A204.1 (cell line): ENCODE data around the gene CRBN.

ENCODE experiments used
- FAIRE-seq: peaks from 2 replicates; lab custom pipeline; 2012; peaks lifted over from hg19 to GRCh38; lab: Jason Lieb, UNC

Gene CRBN

DNA sequence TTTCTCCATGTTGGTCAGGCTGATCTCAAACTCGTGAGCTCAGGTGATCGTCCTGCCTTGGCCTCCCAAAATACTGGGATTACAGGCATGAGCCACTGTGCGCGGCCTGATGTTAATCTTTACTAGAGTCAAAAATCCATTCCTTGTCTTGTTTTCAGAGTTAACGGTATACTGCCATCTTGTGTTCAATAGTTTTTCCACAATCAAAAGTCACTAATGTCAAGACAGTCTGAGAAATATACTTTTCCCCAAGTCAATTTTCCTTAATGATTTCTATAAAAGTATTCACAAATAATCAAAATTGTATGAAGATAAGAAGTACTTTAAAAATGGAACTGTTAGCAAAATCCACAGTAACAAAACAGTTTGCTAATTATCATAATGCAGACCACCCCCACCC, 8.5 kb downstream of the CRBN start:
- peak; percentile 89 for FAIRE-seq

DNA sequence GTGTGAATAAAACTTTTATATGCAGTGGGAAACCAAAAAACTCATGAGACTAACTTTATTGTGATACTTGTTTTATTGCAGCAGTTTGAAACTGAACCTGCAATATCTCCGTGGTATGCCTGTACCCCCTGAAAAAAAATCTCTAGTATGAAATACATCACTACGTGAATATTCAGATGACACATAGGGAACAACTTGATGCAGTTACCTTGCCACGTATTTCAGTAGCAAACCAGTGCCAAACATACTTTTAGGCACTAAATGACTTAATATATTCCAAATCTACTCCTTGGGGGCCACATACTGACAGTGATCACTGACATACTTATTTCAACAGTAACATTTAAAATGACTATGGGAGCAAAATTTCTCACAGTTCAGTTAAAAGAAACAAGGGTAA, 13.8 kb downstream of the CRBN start:
- no peak for FAIRE-seq

DNA sequence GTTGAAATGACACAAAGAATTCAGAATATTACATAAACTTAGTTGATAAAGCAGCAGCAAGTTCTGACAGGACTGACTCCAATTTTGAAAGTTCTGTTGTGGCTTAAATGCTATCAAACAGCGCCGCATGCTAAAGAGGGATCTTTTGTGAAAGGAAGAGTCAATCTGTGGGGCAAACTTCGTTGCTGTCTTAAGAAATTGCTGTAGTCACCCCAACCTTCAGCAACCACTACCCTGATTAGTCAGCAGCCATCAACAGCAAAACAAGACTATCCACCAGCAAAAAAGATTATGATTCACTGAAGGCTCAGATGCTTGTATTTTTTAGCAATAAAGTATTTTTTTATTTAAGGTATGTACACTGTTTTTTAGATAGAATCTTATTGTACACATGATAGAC, 14.2 kb downstream of the CRBN start:
- FAIRE-seq, result no peak

DNA sequence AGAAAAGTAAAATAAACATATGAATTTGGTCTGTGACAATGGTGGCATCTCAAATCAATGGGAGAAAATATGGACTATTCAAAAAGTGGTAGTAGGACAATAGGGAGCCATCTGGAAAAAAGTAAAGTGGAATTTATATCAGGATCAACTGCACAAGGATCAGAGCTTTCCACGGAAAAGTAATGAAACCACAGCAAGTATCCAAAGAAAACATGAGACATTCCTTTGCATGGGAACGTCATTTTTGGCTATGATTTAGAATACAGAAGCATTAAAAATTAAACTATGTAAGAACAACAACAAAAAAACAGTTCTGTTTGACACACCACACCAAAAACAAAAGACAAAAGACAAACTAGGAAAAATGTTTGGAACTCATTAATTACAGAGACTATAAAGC, 18.7 kb downstream of the CRBN start:
- no peak for FAIRE-seq

DNA sequence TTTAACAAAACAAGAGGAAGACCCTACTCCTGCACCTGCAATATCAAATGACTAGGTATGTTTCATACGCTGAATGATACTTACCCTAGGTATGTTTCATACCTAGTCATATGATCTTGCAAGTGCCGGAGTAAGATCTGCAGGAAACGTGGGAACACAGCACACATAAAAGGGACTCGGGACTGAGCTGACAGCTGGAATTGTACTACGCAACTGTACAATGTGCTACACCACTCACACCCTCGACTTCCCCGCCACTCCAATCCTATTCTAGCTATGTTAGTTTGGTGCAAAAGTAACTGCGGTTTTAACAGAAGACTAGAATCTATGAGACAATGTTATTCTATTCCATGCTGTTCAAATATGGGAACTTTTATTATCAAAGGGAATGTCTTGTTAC, 22.0 kb downstream of the CRBN start:
- FAIRE-seq, result no peak

DNA sequence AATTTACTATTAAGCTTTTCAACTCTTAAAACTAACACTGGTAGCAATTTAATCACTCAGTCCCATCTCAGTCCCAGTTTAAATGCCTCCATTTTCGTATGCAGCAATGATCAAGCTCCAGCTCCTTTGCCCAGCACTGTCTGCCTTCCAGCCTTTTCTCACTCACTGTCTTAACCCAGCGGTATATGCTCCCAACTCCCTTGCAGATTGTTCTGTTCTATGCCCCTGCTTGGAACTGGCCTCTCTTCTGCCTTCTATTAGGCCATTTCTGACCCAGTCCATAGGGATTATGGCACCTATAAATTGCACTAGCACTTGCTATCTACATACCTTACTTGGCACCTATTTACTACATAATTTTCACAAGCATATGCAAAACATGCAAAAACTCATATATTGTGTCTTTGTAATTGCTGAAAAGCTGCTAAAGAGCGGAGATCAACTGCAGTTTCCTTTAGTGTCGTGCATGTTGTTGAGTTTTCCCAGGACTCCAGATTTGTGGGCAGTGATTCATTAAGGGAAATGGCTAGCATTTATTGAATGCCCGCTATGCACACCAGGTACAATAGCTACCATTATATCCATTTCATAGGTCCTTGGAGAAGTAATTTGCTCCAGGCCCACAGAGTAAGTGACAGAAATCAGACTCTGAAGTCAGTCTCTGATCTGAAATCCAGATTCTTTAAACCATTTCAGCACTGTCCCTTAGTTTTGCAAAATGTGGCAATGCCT, 24.4 kb downstream of the CRBN start:
- no peak for FAIRE-seq

DNA sequence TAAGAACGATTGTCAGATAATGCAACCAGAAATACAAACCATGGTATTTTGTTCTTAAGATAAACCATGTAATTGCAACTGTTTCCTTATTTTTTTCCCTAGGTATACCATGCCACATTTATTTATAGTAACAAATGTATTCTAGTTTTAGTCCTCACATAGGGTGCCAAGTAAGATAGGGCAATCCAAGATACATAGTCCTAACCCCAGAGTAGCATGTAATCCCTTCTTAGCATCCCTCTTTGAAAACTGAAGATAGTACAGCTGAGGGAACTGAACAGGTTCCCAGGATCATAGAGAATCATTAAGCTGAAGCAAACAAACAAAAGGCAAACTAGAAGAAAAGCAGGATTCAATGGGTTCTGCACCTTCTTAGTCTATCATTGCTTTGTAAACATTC, 28.0 kb downstream of the CRBN start:
- FAIRE-seq, result no peak

DNA sequence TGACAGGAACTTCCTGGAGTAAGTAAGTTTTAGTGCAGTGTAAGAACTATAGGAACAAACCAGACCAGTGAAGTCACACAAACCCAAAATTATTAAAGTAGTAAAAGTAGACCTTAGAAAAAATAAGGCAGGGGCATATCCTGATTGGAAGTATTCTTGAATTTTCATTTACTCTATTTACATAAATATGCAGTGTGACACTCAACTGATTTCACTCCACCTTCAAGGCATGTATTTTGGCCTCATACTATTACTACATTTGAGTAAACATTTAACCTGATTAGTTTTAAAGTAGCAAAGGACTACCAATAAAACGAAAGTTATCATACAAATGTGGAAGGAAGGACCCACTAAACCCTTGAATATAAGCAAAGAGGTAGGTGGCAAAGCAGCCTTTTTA, 29.9 kb downstream of the CRBN start:
- no peak for FAIRE-seq

DNA sequence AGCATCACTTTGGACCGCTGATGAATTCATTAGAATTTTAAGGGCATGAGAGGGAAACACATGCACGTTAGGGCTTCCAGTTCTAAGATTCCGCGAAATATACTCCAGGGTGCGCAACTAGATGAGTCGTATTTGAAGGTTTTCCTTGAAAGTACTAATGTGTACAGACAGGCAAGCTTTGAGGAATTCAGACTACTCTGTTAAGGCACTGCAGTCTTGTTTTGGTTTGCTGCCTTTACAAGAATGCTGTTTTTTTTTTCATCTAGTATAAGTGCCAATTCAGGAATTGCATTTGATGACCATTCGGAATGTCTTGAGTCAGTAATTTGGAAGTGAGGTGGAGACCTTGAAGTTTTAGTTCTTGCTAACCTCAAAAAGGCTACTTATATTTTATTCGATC, 33.7 kb downstream of the CRBN start:
- no peak for FAIRE-seq

DNA sequence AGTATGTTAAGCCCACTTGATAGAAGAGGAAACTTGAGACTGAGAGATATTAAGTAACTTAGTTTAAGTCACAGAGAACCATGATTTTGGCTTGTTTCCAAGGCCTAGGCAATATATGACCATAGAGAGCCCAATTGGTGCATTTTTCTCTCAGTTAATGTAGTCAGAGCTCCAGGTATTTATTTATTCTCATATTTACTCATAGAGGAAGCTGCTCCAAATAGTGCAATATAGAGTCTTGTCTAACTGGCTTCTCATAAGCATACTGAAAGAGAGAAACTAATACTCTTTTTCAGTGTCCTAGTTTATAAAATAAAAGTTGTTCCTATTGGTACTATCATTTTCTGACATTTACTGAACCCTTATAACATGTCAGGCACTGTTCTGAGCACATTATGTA, 37.6 kb downstream of the CRBN start:
- FAIRE-seq, result no peak

DNA sequence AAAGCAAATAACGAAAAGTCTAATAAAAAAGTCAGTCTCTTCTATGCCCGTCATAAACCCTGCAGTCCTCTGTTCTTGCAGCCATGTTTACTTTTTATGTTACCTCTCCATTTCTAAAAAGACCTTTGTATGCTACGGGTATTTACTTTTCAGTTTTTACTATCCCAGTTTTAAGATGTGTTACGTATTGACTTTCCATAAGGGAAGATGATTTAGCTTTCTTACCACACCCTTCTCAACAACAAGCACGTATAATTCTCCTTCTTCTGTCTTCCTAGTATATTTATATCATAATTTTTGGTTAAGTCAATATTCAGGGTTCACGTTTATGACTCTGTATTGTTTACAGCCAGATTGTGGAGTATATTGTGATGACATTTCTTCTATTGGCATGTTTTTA, 42.0 kb downstream of the CRBN start:
- no peak for FAIRE-seq

DNA sequence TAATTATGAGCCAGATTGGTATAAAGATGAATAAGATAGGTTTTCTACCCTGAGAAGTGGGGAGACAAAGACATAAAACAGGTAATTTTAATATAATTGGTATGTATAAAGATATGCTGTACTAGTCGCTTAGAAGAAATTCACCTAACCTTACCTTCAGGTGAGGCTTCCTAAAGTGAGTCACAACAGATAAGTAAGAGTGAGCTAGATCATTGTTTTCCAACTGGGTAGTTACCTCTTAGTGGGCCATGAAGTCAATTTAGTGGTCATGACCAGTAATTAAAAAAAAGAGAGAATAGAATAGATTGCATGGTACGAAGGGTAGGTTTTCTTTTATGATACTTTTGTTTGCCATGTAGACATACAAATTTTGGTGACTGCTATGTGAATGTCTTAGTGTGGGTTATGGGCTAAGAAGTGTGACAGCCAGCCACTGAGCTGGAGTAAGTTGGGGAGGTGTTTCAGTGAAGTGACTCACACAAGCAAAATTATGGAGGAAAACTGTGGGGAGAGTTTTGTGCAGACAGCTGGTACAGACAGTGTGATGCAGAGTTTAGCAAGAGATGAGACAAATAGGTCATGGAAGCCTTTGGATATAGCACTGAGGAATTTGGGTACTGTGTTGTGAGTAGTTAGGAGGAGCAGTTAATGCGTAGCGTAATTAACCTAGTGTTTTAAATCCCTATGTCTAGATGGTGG, 44.6 kb downstream of the CRBN start:
- FAIRE-seq, result no peak

DNA sequence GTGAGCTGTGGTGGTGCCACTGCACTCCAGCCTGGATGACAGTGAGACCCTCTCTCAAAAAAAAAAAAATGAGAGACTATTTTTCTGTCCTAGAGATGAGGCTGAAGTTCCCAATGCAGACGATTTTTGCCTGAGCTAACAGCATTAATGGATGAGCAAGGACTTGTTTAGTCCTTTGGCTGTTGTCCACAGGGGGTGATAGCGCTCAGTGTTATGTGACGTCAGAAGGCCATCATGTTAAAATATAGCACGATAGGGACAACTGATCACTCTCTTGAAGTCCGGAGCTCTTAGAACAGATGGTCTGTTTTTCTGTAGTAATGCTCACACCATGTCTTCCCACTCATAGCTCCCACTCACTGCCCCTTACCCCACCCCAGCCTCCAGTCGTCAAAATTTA, 46.0 kb downstream of the CRBN start:
- FAIRE-seq, result no peak

DNA sequence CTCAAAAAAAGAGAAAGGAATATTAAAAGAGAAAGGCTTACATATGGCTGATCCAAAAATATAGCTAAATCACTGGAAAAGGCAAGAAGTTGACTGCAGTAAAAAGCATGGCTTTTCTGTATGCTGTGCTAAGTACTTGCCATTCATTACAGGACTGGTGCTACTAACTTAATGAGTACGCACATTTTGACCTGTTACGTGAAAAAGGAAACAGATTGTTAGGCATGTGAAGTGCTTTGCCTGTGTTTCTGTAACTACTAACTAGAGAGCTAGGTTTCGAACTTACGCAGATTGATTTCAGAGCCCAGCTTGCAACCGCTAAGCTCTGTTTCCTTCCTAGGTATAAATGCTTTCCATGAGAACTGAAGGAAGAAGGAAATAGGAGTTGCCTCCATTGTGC, 49.9 kb downstream of the CRBN start:
- FAIRE-seq, result no peak

DNA sequence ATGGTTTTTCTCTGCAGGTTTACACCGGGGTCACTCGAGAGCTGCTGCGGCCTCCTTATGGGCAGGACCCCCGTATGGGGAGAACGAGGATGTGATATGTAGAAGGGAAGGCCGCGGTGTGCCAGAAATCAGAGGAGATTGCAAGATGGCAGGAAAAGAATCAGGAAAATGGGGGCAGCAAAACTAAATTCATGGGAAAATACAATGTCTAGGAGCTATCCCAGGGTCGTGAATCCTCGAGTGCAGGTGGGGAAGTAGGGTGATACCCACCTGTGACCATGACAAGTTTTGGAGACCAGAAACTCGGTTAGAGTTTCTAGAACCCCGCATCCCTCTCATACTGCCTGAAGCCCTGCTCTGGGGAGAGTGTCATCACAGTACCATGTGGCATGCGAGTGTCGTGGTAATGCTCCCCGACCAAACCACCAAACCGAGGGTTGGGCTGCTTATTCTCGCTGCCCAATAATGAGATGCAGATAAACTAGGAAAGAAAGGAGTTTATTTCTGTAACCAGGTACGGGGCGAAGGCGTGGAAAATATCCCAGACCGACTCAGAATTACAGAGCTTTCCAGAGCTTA, 52.0 kb downstream of the CRBN start:
- no peak for FAIRE-seq

DNA sequence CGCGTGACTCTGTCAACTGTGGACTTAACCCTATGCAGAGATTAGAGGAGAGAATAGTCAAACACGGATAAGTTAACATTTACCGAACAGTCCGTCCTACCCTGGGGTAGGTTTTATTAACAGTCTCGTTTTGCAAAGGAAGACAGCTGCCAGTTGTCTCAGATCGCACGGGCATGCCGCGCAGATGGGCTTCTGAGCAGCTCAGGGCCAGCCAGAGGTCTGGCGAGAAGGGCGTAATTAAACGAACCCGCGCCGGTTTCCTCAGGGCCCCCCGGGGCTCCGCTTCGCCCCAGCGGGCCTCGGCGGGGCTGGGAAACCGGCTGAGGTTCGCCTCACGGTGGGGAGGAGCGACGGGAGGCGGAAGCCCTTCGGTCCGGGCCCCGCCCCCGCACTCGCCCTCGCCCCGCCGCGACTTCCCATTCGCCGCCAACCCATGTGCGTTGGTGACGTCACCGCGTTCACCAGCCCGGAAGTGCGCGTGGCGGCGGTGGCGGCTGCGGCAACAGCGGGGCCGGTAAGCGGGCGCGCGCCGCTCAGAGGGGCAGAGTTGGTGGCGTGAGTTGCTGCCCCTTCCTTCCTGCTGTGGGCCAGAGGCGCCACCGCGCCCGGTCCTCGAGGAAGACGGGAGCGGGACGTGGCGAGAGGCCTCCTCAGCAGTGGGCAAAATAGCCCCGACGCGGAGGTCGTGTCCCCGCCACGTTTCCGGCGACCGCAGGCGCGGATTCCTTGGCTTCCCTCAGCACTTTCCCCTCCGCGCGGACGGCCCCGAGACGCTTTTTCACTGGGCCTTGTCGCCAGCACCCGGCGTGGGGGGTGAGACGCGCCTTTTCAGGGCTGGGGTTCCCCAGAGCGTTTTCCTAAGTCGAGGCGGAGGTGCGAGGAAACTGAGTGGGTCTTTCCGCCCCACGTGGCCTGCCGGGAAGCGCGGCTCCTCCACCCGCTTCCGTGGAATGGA, 52.7 kb downstream of the CRBN start, which contains the start of gene TRNT1:
TRNT1 (plus strand) TSS at position 464 of the 955 bp plus-strand sequence. CDS start 2,101 bp downstream, outside the sequence.
- FAIRE-seq, result no peak

DNA sequence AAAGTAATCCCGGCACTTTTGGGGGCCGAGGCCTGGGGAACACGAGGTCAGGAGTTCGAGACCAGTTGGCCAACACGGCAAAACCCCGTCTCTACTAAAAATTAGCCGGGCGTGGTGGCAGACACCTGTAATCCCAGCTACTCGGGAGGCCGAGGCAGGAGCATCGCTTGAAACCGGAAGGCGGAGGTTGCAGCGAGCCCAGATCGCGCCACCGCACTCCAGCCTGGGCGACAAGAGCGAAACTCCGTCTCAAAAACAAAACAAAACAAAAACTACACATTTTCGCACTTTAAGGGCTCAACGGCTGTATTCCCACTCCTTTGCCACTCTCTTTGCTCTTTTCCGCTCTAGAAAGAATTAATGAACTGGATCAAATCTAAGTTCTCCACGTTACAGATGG, 53.5 kb downstream of the CRBN start:
- FAIRE-seq, result no peak

DNA sequence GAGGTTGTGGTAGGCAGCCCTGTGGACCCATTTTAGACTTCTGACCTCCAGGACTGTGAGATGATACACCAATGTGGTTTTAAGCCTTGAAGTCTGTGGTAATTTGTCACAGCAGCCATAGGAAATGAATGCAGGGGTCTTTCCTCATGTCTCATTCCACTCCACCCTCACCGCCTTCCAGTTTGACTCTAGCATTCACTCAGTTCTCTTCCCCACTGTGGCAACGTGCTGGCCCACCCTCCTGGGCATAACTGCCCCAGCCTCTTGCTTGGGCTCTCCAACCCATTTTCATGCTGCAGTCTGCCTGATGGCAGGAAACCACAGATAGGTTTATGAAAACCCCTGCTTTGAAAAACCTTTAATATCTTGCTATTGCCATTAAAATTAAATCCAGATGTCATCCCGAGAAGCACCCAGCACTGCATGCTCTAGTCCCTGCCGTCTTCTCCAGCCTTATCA, 60.1 kb downstream of the CRBN start:
- FAIRE-seq, result no peak

DNA sequence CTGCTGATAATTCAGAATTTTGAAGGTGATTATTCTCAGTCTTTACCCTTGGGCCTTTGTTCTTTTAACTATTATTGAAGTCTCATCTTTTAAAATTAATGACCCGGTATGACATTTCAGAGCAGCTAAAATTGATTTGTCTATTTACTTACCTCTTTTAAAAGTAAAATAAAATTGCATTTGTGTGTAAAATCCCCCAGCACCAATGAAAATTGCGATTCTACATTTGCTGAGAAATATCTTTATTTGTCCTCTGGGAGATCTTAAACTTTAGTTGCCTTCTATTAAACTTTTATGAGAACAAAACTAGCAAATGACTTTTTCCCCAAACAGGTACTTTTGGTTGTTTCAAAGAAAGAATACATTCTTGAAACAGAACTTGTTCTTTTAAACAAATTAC, 61.8 kb downstream of the CRBN start:
- FAIRE-seq, result no peak

DNA sequence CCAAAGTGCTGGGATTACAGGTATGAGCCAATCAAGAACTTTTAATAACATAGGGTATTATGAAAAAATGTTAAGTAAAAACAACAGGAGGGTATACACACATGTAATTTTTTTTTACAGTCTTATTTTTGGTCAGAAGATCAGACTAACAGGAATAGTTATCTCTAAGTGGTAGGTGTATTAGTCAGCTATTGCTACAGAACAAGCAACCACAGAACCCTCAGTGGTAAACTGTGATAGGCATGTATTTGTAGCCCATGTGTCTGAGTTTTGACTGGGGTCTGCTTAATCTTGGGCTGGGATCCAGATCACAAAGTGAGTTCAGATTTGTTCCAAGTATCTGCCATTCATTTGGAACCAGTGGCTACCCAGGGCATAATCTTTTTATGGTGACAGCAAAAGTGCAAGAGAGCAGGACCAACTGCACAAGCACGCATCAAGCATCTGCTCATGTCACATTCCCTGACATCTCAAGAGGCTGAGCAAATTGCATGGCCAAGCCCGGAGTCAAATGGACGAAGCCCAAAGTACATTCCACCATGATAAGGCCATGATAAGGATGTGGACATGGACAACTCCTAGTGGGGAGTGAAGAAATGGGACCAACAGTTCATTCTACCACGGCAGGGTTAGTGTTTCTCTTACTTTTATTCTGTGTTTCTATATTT, 66.3 kb downstream of the CRBN start:
- no peak for FAIRE-seq

DNA sequence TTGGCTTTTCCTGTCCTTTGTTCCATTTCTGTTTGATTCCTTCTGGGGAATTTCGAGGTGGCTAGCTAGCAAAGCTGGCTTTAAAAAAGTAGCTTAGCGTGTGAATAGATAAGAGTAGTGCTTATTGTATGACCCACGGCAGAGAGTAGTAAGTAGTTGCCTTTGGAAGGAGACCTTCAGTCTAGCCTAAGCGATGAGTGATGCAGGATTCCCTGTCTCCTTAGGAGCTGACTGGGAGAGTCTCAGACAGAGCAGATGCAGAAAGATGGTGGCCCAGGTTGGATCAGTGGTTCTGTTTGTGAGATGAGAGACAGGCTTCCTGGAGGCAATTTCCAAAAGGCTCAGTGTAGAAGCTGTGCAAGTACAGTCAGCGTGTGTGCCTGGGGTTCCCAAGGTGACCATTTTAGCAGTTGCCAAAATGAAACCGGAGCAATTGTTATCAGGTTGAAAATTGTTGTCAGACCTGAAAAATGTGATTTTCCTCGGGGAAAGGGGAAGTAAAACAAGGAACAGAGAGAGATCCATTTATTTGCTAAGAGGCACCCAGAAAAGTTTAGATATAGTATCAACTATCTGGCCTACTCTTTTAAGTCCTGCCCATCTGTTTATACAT, 68.6 kb downstream of the CRBN start:
- FAIRE-seq, result no peak

DNA sequence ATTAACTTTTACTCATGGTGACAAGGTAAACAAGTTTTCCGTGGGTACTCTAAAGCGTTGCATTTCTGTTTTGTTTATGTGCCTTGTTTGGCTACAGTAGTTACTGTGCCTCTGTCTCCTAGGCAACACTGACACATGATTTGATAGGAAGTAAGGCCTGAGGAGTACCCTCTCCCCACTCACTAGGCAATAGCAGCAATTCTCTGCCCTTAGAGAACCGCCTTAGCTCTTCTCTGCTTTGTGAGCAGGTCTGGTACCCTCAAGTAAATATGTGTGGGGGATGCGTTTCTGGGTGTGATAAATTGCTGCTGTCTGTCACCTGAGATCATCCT, 69.2 kb downstream of the CRBN start, which contains the start of gene IL5RA:
IL5RA (minus strand) TSS at position 76 of the 332 bp plus-strand sequence. CDS start 5,390 bp downstream, outside the sequence.
- no peak for FAIRE-seq
